NB4 (cell line): ENCODE data around the gene ZNF629.

Experiments
- DNase-seq: peaks from one replicate; pipeline ENCODE4 v3.0.0; 2010; ENCODE audit warnings: low read depth
- H3K4me3 ChIP-seq: one replicate; pipeline ENCODE4 v1.5.1; 2011; ENCODE audit warnings: mild to moderate bottlenecking, low read depth, low read length, moderate library complexity
- CTCF ChIP-seq: IDR thresholded peaks from one replicate; pipeline ENCODE4 v1.5.1; 2012; ENCODE audit warnings: low read depth, low read length
- MAX ChIP-seq: IDR thresholded peaks from 2 replicates; pipeline ENCODE4 v1.6.1; 2011; ENCODE audit warnings: low read depth, low read length
- MYC ChIP-seq: IDR thresholded peaks from 2 replicates; pipeline ENCODE4 v1.6.1; 2011; ENCODE audit warnings: low read depth, low read length
- POLR2A ChIP-seq: IDR thresholded peaks from 2 replicates; pipeline ENCODE4 v1.6.1; 2011; ENCODE audit warnings: mild to moderate bottlenecking; ENCODE audit not compliant: insufficient read length; ENCODE audit errors: extremely low read depth

Gene ZNF629

GRCh38 chr16:30745082-30745481, 41.9 kb downstream of the ZNF629 start:
- H3K4me3 ChIP-seq = no peak overlapping the region
- no peak for DNase-seq
- TF ChIP-seq POLR2A (no peak), MYC (no peak), MAX (no peak), CTCF (no peak)

GRCh38 chr16:30744183-30744582, 42.8 kb downstream of the ZNF629 start:
- no peak for DNase-seq
- TF ChIP-seq MAX = no peak
- no peak for TF ChIP-seq POLR2A
- no peak for TF ChIP-seq MYC
- no peak for TF ChIP-seq CTCF
- H3K4me3 ChIP-seq = no peak overlapping the region

GRCh38 chr16:30743716-30744115, 43.3 kb downstream of the ZNF629 start:
- no peak overlapping the region for H3K4me3 ChIP-seq
- TF ChIP-seq POLR2A = no peak
- TF ChIP-seq MYC = no peak
- TF ChIP-seq CTCF = no peak
- TF ChIP-seq MAX = no peak
- no peak for DNase-seq

- no peak overlapping the region for H3K4me3 ChIP-seq
- DNase-seq = no peak
- TF ChIP-seq MYC (no peak), CTCF (no peak), POLR2A (no peak), MAX (no peak)
Observed at GRCh38 chr16:30741461-30741914, 45.5 kb downstream of the ZNF629 start.

- no peak for DNase-seq
- H3K4me3 ChIP-seq = no peak overlapping the region
- TF ChIP-seq CTCF (no peak), MYC (no peak), POLR2A (no peak), MAX (no peak)
Observed at GRCh38 chr16:30740364-30741251, 46.4 kb downstream of the ZNF629 start.
